ENCODE results near the gene DIP2C. TPM values are rescaled to one million over a fixed set of nuclear protein-coding genes. Genes with fewer than 3 reads are reported as not detected.

The DIP2C gene
- total RNA-seq, 1 donor from 2014 or later = 23.1 TPM

GRCh38 chr10:442209-442608, 247.3 kb downstream of the DIP2C start:
- Mint-ChIP-seq H3K9me3 (peaks cover 4% of the 10 kb centered on the region), H3K4me3 (no peak overlapping the region), H3K36me3 (peaks cover 47% of the 10 kb centered on the region), H3K27ac (no peak overlapping the region), H3K27me3 (no peaks in the 10 kb centered on the region), H3K4me1 (ENCODE audit: unreplicated experiment) (peaks cover 15% of the 10 kb centered on the region)
- TF ChIP-seq, protein P1, sequence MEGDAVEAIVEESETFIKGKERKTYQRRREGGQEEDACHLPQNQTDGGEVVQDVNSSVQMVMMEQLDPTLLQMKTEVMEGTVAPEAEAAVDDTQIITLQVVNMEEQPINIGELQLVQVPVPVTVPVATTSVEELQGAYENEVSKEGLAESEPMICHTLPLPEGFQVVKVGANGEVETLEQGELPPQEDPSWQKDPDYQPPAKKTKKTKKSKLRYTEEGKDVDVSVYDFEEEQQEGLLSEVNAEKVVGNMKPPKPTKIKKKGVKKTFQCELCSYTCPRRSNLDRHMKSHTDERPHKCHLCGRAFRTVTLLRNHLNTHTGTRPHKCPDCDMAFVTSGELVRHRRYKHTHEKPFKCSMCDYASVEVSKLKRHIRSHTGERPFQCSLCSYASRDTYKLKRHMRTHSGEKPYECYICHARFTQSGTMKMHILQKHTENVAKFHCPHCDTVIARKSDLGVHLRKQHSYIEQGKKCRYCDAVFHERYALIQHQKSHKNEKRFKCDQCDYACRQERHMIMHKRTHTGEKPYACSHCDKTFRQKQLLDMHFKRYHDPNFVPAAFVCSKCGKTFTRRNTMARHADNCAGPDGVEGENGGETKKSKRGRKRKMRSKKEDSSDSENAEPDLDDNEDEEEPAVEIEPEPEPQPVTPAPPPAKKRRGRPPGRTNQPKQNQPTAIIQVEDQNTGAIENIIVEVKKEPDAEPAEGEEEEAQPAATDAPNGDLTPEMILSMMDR (conservative IDR thresholded peaks at IDR 0.05) = no peak
- DNase-seq (ENCODE audit: extremely low spot score, unreplicated experiment) = no peak

DNA sequence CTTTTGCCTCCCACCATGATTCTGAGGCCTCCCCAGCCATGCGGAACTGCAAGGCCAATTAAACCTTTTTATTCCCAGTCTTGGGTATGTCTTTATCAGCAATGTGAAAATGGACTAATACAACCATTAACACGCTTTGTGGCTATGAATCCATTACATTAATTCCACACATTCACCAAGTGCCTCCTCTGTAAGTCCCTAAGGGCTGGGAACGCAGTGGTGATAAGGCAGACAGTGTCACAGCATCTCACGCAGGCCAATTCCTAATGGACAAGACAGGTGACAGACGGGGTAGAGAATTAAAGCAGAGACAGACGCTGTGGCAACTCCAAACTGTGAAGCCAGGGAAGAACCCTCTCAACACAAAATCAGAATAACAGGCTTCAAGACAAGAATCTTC, 247.8 kb downstream of the DIP2C start:
- Mint-ChIP-seq H3K4me1 (ENCODE audit: unreplicated experiment) (peaks cover 15% of the 10 kb centered on the region), H3K9me3 (peaks cover 5% of the 10 kb centered on the region), H3K27ac (no peak overlapping the region), H3K27me3 (no peaks in the 10 kb centered on the region), H3K4me3 (no peak overlapping the region), H3K36me3 (peaks cover 49% of the 10 kb centered on the region)
- DNase-seq (ENCODE audit: extremely low spot score, unreplicated experiment) = no peak
- TF ChIP-seq, protein P1 (conservative IDR thresholded peaks at IDR 0.05) = no peak

DNA sequence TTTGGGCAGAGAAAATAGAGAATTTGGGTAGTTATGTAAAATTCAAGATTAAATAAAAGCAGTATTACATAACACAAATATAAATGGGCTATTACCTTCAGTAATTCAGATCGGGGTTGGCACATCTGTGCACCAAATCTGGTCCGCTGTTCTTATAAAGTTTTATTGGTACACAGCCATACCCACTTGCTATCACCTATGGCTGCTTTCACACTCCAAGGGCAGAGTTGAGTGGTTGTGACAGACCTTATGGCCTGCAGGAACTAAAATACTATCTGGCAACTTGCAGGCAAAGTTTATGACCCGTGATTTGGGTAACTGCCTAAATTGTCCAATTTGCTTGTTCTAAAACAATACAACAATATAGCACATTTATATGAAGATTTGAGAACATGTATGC, 249.3 kb downstream of the DIP2C start:
- peaks cover 5% of the 10 kb centered on the region for H3K9me3 Mint-ChIP-seq
- H3K36me3 Mint-ChIP-seq = peaks cover 45% of the 10 kb centered on the region
- no peaks in the 10 kb centered on the region for H3K27me3 Mint-ChIP-seq
- DNase-seq (ENCODE audit: extremely low spot score, unreplicated experiment) = no peak
- H3K27ac Mint-ChIP-seq = no peak overlapping the region
- TF ChIP-seq, protein P1 (conservative IDR thresholded peaks at IDR 0.05) = no peak
- no peak overlapping the region for H3K4me3 Mint-ChIP-seq
- H3K4me1 Mint-ChIP-seq (ENCODE audit: unreplicated experiment) = peaks cover 15% of the 10 kb centered on the region

DNA sequence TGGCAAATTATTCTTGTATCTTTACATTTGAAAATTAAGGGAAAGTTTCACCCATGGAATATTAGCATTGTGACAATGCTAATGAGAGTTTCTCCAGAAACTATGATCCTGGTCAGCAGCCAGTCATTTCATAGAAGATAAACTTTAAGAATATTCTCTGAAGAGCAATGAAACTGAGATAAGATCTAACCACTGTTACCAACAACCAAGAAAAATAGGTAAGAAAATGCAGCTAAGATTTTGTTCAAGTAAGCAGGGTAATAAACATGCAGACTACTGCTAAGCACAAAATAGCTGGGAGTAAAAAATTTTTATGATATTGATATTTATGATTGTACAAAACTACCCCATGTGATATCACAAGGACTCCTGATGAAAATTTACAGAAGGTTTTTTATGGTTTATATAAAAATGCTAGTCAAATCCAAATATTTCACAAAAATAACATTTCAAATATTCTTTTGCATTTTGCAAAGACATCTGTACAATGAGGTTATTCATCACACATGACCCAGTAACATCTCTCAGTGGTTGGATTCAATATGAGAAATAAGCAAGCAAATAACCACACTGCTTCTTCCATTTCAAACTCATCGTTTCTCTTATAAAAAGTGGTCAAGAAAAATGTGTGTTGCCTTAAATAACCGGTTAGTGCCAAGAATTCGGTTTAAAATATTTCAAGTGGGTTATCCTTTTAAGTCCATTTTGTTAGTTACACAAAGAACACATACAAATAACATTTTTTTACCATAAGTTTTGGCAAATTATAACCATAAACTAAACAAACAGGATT, 251.6 kb downstream of the DIP2C start:
- Mint-ChIP-seq H3K27ac (no peak overlapping the region), H3K9me3 (peaks cover 8% of the 10 kb centered on the region), H3K4me1 (ENCODE audit: unreplicated experiment) (no peaks in the 10 kb centered on the region), H3K27me3 (no peaks in the 10 kb centered on the region), H3K4me3 (no peak overlapping the region), H3K36me3 (peaks cover 44% of the 10 kb centered on the region)
- TF ChIP-seq, protein P1 (conservative IDR thresholded peaks at IDR 0.05) = no peak
- no peak for DNase-seq (ENCODE audit: extremely low spot score, unreplicated experiment)

DNA sequence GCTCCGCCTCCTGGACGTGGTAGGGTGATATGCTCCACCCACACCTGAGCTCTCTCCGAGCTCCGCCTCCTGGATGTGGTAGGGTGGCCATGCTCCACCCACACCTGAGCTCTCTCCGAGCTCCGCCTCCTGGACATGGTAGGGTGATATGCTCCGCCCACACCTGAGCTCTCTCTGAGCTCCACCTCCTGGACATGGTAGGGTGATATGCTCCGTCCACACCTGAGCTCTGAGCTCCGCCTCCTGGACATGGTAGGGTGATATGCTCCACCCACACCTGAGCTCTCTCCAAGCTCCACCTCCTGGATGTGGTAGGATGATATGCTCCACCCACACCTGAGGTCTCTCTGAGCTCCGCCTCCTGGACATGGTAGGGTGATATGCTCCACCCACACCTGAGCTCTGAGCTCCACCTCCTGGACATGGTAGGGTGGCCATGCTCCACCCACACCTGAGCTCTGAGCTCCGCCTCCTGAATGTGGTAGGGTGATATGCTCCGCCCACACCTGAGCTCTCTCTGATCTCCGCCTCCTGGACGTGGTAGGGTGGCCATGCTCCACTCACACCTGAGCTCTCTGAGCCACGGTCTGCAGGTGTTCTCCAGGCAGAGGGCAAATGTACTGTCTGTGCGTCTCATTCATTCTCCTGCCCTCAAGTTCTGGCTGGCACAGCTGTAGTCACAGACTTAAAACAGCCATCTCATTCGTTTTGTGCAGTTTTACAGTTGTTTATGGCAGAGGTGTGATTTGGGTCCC, 252.4 kb downstream of the DIP2C start:
- peaks cover 8% of the 10 kb centered on the region for H3K9me3 Mint-ChIP-seq
- no peak for DNase-seq (ENCODE audit: extremely low spot score, unreplicated experiment)
- H3K36me3 Mint-ChIP-seq = peaks cover 39% of the 10 kb centered on the region
- no peak overlapping the region for H3K27ac Mint-ChIP-seq
- H3K27me3 Mint-ChIP-seq = no peaks in the 10 kb centered on the region
- no peak overlapping the region for H3K4me3 Mint-ChIP-seq
- TF ChIP-seq, protein P1 (conservative IDR thresholded peaks at IDR 0.05) = no peak
- H3K4me1 Mint-ChIP-seq (ENCODE audit: unreplicated experiment) = no peaks in the 10 kb centered on the region

Data from type B pancreatic cell (in vitro differentiated cells).